MCF 10A (cell line): Measurements from ENCODE around the gene KCNJ10. TPM values are rescaled to one million over a fixed set of nuclear protein-coding genes. Genes with fewer than 3 reads are reported as not detected.
A peak's percentile ranks its signal among the peaks of the same experiment; 100 is the strongest.

Experiments used
- BruUV-seq: library from RNA; stranded (reverse); fragments of 400-500 nt; replicated peaks from 2 replicates; lab custom pipeline; 2021; lab: Mats Ljungman, UMichigan
- CTCF ChIA-PET: fragments of 300-600 bp; sonication (Branson Sonifier 250); formaldehyde crosslinking; extraction: SDS; loops from one replicate; lab custom pipeline; 2021; ENCODE audit warnings: antibody characterized with exemption, inconsistent platforms; lab: Yijun Ruan, JAX
- POLR2A ChIA-PET: fragments of 300-600, 350-650 bp; sonication (Branson Sonifier 250); formaldehyde crosslinking; extraction: SDS; loops from one replicate; lab custom pipeline; 2020; ENCODE audit warnings: antibody characterized with exemption, inconsistent platforms; lab: Yijun Ruan, JAX
- DNase-seq: peaks from one replicate; pipeline ENCODE4 v3.0.0-alpha.2; 2018; ENCODE audit not compliant: unreplicated experiment
- H3K27ac Mint-ChIP-seq: one replicate; pipeline ENCODE4 v1.8.0; 2022; ENCODE audit warnings: mild to moderate bottlenecking, low read depth, mixed read lengths; ENCODE audit not compliant: unreplicated experiment
- H3K27me3 Mint-ChIP-seq: one replicate; pipeline ENCODE4 v1.8.0; 2022; ENCODE audit warnings: mixed read lengths; ENCODE audit not compliant: insufficient read depth, unreplicated experiment
- H3K36me3 Mint-ChIP-seq: one replicate; pipeline ENCODE4 v1.8.0; 2022; ENCODE audit warnings: mild to moderate bottlenecking, moderate library complexity, mixed read lengths; ENCODE audit not compliant: insufficient read depth, unreplicated experiment
- H3K4me1 Mint-ChIP-seq: one replicate; pipeline ENCODE4 v1.8.0; 2022; ENCODE audit warnings: mixed read lengths; ENCODE audit not compliant: insufficient read depth, unreplicated experiment
- H3K4me3 Mint-ChIP-seq: one replicate; pipeline ENCODE4 v1.8.0; 2022; ENCODE audit warnings: mild to moderate bottlenecking, moderate library complexity, mixed read lengths; ENCODE audit not compliant: unreplicated experiment
- H3K9me3 Mint-ChIP-seq: one replicate; pipeline ENCODE4 v1.8.0; 2022; ENCODE audit warnings: mixed read lengths; ENCODE audit not compliant: unreplicated experiment
- CTCF ChIP-seq: fragments of 200-600 bp; IDR thresholded peaks from one replicate; pipeline ENCODE4 v1.8.0; 2022; ENCODE audit warnings: antibody characterized with exemption, mild to moderate bottlenecking; ENCODE audit not compliant: unreplicated experiment
- intact Hi-C: fragments of 100-400 bp; cut with micrococcal nuclease; formaldehyde crosslinking; loops from 2 replicates; pipeline ENCODE4 v1.14.1; 2022
- total RNA-seq: library from RNA; stranded (reverse); gene quantifications from 2 replicates; pipeline ENCODE4 v1.2.3, GENCODE V29; 2022

Gene KCNJ10
- total RNA-seq, 1 experiment from 2014 or later, result not detected

GRCh38 chr1:160032165-160032820 lies 37.7 kb downstream of the KCNJ10 start:
- Mint-ChIP-seq H3K27me3 (no peaks in the 10 kb centered on the region), H3K9me3 (no peaks in the 10 kb centered on the region), H3K4me1 (peaks cover 24% of the 10 kb centered on the region), H3K27ac (peak overlapping the region; percentile 60), H3K36me3 (no peaks in the 10 kb centered on the region), H3K4me3 (peak overlapping the region; percentile 80)
- intact Hi-C loops, result loop anchor here (2.0 to 10.0 kb wide), 2 partner anchors 71 to 887 kb away; no protein-coding TSS in a partner anchor
- ChIA-PET POLR2A (interaction anchor here (0.6 to 5.0 kb wide), 33 partner anchors 9 to 1717 kb away, joined by 3 to 70 read pairs (median 5); partner anchors contain the start of genes CASQ1, DUSP12, DUSP23 and IGSF8), CTCF (interaction anchor here (0.6 to 4.8 kb wide), 17 partner anchors 8 to 262 kb away, joined by 3 to 67 read pairs (median 5); no protein-coding TSS in a partner anchor)
- no peak for TF ChIP-seq CTCF
- TSS peak; percentile 35 for BruUV-seq
- DNase-seq, result peak; percentile 43

- BruUV-seq, result TSS peak; percentile 56
- H3K36me3 Mint-ChIP-seq, result peaks cover 2% of the 10 kb centered on the region
- no peak for TF ChIP-seq CTCF
- no peaks in the 10 kb centered on the region for H3K27me3 Mint-ChIP-seq
- ChIA-PET CTCF (interaction anchor here (0.6 to 4.8 kb wide), 27 partner anchors 7 to 1886 kb away, joined by 3 to 67 read pairs (median 5); partner anchors contain the start of genes IGSF8 and SLAMF9), POLR2A (interaction anchor here (0.6 to 5.0 kb wide), 51 partner anchors 9 to 1718 kb away, joined by 3 to 70 read pairs (median 6); partner anchors contain the start of genes CASQ1, DUSP12, DUSP23 and F11R)
- peak within 1 kb of the TSS; percentile 60 for H3K27ac Mint-ChIP-seq
- intact Hi-C loops, result loop anchor here (2.0 to 10.0 kb wide), 2 partner anchors 71 to 887 kb away; no protein-coding TSS in a partner anchor
- peaks cover 24% of the 10 kb centered on the region for H3K4me1 Mint-ChIP-seq
- H3K4me3 Mint-ChIP-seq, result peak within 1 kb of the TSS; percentile 80
- DNase-seq, result peak; percentile 99
- H3K9me3 Mint-ChIP-seq, result no peaks in the 10 kb centered on the region
Measured at GRCh38 chr1:160031365-160032164, 38.4 kb downstream of the KCNJ10 start, which contains the start of gene PIGM. Gene PIGM, minus strand, starts transcription at chr1:160031990. Its CDS starts 251 bp downstream, at chr1:160031739.

- intact Hi-C loops, result loop anchor here (10.0 kb wide), 1 partner anchor 886 kb away; no protein-coding TSS in a partner anchor
- POLR2A ChIA-PET, result interaction anchor here (0.5 to 5.0 kb wide), 48 partner anchors 8 to 1359 kb away, joined by 3 to 70 read pairs (median 6); partner anchors contain the start of genes DUSP23, F11R, IFI16 and IGSF8
- peaks cover 6% of the 10 kb centered on the region for H3K36me3 Mint-ChIP-seq
- CTCF ChIA-PET, result interaction anchor here (0.5 to 4.8 kb wide), 26 partner anchors 10 to 1885 kb away, joined by 3 to 67 read pairs (median 4); partner anchors contain the start of genes IGSF8 and SLAMF9
- BruUV-seq, result no TSS peak
- peak; percentile 30 for DNase-seq
- H3K27me3 Mint-ChIP-seq, result no peaks in the 10 kb centered on the region
- H3K9me3 Mint-ChIP-seq, result no peaks in the 10 kb centered on the region
- peak overlapping the region; percentile 60 for H3K27ac Mint-ChIP-seq
- peak overlapping the region; percentile 80 for H3K4me3 Mint-ChIP-seq
- TF ChIP-seq CTCF, result no peak
- peaks cover 24% of the 10 kb centered on the region for H3K4me1 Mint-ChIP-seq
Measured at GRCh38 chr1:160030657-160031364, 39.1 kb downstream of the KCNJ10 start.
